HFF-Myc (cell line): ENCODE results near the gene DRAP1.

Experiments
- DNase-seq: peaks from one replicate; pipeline ENCODE4 v3.0.0-alpha.2; 2011; ENCODE audit warnings: low read depth; ENCODE audit errors: extremely low read depth
- H3K4me3 ChIP-seq: replicated peaks from 2 replicates; pipeline ENCODE4 v1.5.1; 2011; ENCODE audit warnings: low read depth, mild to moderate bottlenecking, control low read depth, low read length
- CTCF ChIP-seq: IDR thresholded peaks from 2 replicates; pipeline ENCODE4 v1.5.1; 2012; ENCODE audit warnings: mild to moderate bottlenecking, low read depth, low read length, control low read depth; ENCODE audit errors: missing control alignments

Gene DRAP1

GRCh38 chr11:65964906-65965305 is 45.7 kb downstream of the DRAP1 start:
- no peak for TF ChIP-seq CTCF
- no peak for DNase-seq

GRCh38 chr11:65965986-65966762 is 46.9 kb downstream of the DRAP1 start:
- no peak for TF ChIP-seq CTCF
- DNase-seq: no peak
- H3K4me3 ChIP-seq: no peak overlapping the region

More at GRCh38 chr11:65964906-65965305, 45.7 kb downstream of the DRAP1 start:
- no peak overlapping the region for H3K4me3 ChIP-seq

- no peak for TF ChIP-seq CTCF
- no peak overlapping the region for H3K4me3 ChIP-seq
- no peak for DNase-seq
Observed at GRCh38 chr11:65967329-65967934, 48.2 kb downstream of the DRAP1 start.

- DNase-seq: no peak
- no peak overlapping the region for H3K4me3 ChIP-seq
- TF ChIP-seq CTCF: no peak
Observed at GRCh38 chr11:65968600-65969482, 49.6 kb downstream of the DRAP1 start.
